GM18519 (cell line): ENCODE data around the gene ZNF503.

ENCODE experiments used
- ATAC-seq: cut with Tn5 transposase; IDR thresholded peaks from one replicate; pipeline ENCODE4 v1.9.1; 2021; ENCODE audit warnings: mild to moderate bottlenecking, moderate library complexity; ENCODE audit not compliant: unreplicated experiment, low FRiP score

ZNF503 gene

GRCh38 chr10:75357500-75357899 lies 44.1 kb downstream of the ZNF503 start:
- no peak for ATAC-seq

DNA sequence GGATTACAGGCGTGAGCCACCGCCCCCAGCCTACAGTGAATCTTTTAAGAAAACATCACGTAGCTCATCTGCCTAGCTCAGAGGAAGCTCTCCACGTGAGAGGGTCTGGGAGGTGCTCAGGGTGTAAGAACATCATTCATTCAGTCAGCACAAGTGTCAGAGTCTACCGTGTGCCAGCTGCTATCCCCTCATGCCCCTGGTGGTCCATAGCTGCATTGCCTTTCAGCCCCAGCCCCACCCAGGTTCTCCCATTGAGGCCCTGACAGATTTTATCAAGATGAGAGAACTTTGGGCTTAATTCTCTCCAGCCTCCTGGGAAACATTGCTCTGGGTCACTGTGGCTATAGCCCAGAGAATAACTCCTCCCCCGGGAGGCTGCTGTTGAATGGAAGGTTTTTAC lies 45.1 kb downstream of the ZNF503 start:
- ATAC-seq = no peak

DNA sequence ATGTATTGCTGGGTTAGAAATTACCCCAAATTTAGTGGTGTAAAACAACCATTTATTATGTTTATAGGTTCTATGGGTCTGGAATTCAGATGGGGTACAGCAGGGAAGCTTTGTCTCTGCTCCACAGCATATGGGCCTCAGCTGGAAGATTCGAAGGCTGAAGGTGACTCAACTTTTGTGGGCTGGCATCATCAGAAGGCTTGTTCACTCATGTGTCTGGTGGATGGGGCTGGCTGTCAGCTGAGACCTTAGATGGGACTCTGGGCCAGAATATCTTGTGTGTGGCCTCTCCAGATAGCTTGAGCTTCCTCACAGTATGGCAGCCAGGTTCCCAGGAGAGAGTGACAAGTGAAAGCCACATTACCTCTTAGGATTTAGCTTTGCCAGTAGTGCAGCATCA lies 45.9 kb downstream of the ZNF503 start:
- ATAC-seq = no peak

GRCh38 chr10:75353183-75353582 lies 48.4 kb downstream of the ZNF503 start:
- ATAC-seq = no peak

GRCh38 chr10:75352650-75353049 lies 48.9 kb downstream of the ZNF503 start:
- ATAC-seq = no peak

GRCh38 chr10:75351637-75352036 lies 49.9 kb downstream of the ZNF503 start:
- no peak for ATAC-seq

- no peak for ATAC-seq
Observed at GRCh38 chr10:75350791-75351190, 50.8 kb downstream of the ZNF503 start.
